Left colon (tissue), 2 donors: ENCODE measurements around the gene HLCS. TPM values are rescaled to one million over a fixed set of nuclear protein-coding genes. Genes with fewer than 3 reads are reported as not detected.
A peak's percentile ranks its signal among the peaks of the same experiment; 100 is the strongest.
"Not testable (repeated sequence)": the region's sequence is repeated elsewhere in the genome, so short reads cannot be mapped to it uniquely, and the experiment has no call there.

Source experiments
- ATAC-seq: fragments of 200-7000 bp; cut with Tn5 transposase; one replicate; pipeline ENCODE4 v1.9.1; 2020; ENCODE audit warnings: mild to moderate bottlenecking, moderate library complexity
- DNase-seq, 2 donors: peaks; one replicate each; pipeline ENCODE4 v3.0.0-alpha.2; 2020
- intact Hi-C, 2 donors: fragments of 100-400 bp; cut with DNase I in 1 of 2; cut with micrococcal nuclease in 1 of 2; formaldehyde crosslinking; loops; one replicate each; pipeline versions ENCODE4 v1.11.2 to v1.14.0; 2022; cut with DNase I, micrococcal nuclease
- total RNA-seq, 2 donors: library from RNA; stranded (reverse); fragmentation: NEBNext Ultra II Directional; extraction: Animal tissue kit (Norgen Biotek cat#: 25700); gene quantifications; one replicate each; pipeline ENCODE4 v1.2.1, GENCODE V29; 2021
- donor health status: DM: no; HTN: no; CAD: no.
- donor health status: DM: yes; HTN: yes; CAD: no.

HLCS gene
- total RNA-seq, 2 donors from 2014 or later = 14.1 to 18.8 TPM

DNA sequence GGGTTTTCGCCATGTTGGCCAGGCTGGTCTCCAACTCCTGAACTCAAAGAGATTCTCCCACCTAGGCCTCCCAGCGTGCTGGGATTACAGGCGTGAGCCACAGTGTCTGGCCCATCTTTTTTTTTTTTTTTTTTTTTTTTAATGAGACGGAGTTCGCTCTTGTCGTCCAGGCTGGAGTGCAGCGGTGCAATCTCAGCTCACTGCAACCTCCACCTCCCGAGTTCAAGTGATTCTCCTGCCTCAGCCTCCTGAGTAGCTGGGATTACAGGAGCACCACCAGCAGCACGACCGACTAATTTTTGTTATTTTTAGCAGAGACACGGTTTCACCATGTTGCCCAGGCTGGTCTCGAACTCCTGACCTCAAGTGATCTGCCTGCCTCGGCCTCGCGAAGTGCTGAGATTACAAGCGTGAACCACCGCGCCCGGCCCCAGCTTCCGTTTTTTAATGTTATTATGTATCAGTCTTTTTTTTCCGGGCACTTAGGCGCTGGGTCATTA lies 22.8 kb upstream of the HLCS start:
- DNase-seq, ATAC-seq: not testable (repeated sequence)
- intact Hi-C loops = loop anchor here in 1 of 2 donors (10.0 kb wide), 1 partner anchor 86 kb away; the partner anchor contains the start of genes PIGP and TTC3

DNA sequence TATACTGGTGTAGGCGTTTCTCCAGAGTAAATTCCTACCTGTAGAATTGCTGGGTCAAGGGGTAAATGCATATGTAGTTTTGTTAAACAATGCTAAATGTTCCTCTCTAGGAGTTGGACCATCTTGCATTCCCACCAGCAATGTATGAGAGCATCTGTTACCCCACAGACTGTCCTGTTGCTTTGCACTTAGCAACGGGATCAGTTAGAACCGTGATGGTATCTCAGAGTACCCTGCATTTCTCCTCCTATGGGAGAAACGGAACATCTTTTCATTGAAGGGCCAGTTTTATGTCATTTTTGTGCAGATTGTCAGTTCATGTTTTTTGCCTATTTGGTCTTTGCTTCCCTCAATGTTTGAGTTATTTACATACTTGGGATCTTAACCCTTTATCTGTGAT lies 22.1 kb upstream of the HLCS start:
- intact Hi-C loops = loop anchor here in 1 of 2 donors (10.0 kb wide), 1 partner anchor 86 kb away; the partner anchor contains the start of genes PIGP and TTC3
- no peak for ATAC-seq
- no peak for DNase-seq

DNA sequence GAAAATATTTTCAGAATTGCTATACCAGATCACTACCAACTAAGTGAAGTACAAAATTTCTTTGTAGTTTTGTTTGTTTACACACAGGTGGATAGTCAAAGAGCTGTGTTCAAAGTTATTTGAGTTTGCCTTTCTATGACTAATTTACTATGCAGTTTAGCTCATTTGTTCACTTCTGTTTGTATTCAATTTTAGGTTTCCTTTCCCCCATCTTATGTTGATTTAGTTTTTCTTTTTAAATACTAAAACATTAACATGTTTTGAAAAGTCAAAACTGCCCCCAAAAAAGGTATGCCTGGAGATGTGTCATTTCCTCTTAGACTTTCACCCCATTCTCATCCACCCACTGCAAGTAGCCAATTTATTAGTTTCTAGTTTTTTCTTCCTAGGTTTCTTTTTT lies 21.4 kb upstream of the HLCS start:
- ATAC-seq (no peak), DNase-seq (no peak)
- intact Hi-C loops = loop anchor here in 1 of 2 donors (10.0 kb wide), 1 partner anchor 87 kb away; the partner anchor contains the start of genes PIGP and TTC3

DNA sequence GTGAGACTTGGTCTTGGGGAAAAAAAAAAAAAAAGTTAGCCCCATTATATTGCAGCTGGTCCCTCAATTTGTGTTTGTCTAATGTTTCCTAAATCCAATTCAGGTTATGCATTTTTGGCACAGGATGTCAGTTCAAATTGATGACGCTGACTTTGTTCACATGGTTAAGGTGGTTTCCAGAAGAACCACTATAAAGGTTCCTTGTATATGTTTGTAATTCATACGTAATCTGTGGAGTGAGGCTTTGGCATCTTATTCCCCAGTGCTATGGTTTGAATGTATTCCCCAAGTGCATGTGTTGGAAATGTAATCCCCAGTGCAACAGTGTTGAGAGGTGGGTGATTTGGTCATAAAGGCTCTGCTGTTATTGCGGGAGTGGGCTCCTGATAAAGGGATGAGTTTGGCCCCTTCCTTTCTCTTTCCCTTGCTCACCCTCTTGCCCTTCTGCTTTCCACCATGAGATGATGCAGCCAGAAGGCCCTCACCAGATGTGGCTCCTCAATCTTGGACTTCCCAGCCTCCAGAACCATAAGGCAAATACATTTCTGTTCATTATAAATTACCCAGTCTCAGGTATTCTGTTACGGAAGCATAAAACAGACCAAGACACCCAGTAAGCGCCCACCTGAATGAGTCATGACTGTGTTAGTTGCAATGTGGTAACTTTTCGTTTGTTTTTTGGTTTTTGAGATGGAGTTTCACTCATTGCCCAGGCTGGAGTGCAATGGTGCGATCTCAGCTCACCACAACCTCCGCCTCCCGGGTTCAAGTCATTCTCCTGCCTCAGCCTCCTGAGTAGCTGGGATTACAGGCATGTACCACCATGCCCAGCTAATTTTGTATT lies 19.5 kb upstream of the HLCS start:
- no peak for ATAC-seq
- intact Hi-C loops = loop anchor here in 1 of 2 donors (10.0 kb wide), 1 partner anchor 89 kb away; the partner anchor contains the start of genes PIGP and TTC3
- no peak for DNase-seq

DNA sequence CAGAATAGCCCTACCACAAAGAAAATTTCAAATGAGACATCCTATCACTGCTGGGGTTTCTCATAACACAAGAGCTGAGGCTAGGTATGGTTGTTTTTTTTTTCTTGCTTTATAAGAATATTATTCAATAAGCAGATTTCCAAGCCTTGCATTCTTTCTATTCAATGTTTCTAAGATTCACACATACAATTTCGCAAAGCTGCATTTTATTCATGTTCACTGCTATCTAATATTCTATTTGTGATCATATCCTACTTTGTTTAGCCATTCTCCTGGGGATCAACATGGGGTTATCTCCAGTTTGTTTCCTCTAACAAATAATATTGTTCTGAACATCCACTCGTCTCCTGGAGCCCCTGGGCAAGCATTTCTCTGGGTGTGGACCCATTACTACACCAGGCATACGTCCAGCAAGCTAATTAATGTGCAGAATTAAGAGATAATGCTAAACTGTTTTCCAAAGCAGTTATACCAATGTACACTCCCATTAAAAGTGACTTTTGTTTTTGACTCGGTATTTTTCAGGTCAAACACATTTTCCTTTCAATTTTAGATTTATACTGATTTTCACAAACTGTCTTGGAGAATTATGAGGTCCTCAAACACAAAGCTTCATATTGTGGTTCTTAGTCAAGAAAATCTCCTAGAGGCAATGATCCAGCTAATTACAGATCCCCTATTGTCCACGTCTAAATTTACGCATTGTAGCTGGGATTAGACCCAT lies 15.7 kb upstream of the HLCS start:
- intact Hi-C loops = loop anchor here in 1 of 2 donors (10.0 kb wide), 1 partner anchor 93 kb away; the partner anchor contains the start of genes PIGP and TTC3
- ATAC-seq (no peak), DNase-seq (no peak)

DNA sequence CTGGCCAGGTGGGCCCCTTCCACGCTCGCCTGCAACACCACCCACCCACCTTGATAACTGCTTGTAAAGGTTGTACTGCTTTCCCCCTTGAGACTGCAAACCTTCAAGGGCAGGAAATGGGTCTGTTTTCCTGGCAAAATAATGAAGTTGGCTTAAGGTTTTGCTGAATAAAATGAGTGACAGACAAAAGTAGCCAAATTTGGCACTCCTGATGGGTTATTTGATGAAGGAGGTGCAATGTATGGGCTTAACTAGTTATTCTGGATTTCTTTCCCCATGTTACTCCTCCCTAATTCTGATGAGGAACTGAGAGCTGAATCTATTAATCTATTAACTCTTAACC lies 14.6 kb upstream of the HLCS start:
- ATAC-seq = no peak

DNA sequence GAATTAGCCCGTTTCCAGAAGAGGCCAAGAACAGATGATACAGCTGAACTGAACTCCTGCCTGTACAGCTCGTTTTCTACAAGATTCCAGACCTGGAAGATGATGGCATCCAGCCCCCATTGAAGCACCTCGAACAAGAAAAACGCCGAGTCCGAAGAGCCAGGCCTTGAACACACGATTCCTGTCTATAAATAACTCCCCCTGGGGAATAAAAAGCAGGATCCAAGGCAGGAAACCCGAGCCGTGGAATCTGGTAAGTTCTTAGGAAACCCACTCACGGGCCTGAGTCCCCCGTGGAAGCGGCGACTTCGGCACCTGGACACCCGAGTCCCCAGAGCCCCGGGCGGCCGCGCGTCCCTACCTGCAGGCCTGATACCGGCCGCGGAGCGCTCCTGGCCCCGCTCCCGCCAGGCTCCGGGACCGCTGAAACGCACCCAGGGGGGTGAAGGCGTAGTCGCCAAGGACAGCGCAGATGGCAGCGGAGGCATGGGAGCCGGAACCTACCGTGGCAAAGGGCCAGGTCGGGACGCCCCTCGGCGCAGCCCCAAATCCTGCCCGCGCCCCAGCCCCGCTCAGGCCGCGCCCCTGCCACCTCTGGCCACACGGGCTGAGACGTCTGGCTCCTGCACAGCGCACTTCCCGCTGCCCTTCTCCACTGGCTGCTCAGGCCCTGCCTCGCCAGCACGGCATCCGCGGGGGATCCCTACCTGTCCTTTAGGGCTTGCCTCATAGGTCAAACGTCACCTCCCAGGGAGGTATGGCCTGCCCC lies 14.0 kb upstream of the HLCS start:
- peak; percentile 91 for ATAC-seq
- intact Hi-C loops = loop anchor here in 1 of 2 donors (10.0 kb wide), 1 partner anchor 94 kb away; the partner anchor contains the start of genes PIGP and TTC3
- DNase-seq = peak in 1 of 2 donors; percentile 51

More for the DNA sequence above, 14.6 kb upstream of the HLCS start:
- DNase-seq = no peak
- intact Hi-C loops = loop anchor here in 1 of 2 donors (10.0 kb wide), 1 partner anchor 94 kb away; the partner anchor contains the start of genes PIGP and TTC3

DNA sequence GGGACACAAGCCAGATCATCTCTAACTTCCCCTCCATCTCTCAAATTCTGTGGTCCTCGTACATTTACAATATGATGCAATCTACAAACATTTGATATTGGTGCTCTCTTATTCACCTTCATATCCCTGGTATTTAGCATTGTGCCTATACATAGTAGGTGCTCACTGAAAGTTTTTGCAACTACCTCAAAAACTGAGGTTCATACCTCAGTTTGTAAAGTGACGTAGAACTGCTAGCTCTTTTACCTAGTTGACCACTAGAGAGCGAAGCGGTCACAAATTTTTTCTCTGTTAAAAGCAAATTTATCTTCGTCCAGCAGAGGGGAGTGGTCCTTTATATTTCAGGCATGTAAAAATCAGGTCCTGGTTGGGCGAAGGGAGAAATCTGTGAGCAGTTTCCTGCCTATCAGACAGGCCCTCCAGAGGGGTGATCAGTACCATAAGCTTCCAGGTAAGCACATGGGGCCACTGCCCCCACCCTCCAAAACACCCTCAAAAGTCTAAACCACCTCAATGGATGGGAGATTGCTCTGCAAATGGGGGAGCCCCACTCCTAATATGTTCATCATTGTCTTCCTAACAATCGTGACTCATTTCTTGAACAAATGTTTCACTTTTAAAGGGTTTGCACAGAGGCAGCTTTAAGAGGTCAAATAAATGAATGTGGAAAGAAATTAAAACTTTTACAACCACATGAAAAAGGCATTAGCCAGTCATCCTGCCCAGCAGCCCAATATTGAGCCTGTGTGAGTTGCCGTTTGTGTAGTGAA lies 10.6 kb upstream of the HLCS start:
- intact Hi-C loops = no loop called here
- no peak for DNase-seq
- ATAC-seq = peak; percentile 24

DNA sequence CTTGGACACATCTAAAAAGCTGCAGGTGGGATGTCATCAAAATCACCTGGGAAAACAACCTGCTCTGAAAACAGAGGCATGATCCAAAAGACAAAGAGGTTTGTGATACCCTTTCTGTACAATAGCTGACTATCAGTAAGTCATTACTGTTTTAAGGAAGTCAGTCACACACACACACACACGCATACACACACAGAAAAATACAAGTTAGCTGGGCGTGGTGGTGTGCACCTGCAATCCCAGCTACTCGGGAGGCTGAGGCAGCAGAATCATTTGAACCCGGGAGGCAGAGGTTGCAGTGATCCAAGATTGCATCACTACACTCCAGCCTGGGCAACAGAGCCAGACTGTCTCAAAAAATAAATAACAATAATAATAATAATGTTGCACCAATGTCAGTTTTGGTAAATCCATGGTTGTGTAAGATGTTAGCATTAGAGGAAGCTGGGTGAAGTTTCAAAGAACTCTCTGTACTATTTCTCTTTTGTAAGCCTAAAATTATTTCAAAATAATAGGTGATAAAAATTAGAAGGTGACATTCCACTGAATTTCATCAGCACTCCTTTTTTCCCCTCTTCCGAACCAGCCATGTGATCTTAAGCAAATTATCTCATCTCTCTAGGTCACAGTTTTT lies 9.9 kb upstream of the HLCS start:
- ATAC-seq (no peak), DNase-seq (no peak)
- intact Hi-C loops = no loop called here

DNA sequence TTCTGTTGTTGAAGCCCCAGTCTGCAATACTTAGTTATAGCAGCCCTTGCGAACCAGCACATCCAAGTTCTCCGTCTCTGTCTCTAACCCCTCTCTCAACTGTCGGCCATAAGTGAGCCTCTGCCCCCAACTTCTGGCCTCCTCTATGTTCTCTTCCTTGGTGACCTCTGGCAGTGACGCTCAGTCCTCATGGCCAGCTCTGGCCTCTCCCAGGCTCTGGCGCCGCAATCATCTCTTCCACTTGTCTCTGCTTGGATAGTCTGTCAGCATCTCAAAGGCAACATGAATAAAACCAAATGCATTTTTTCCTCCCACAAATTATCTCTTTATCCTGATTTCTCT lies 8.4 kb upstream of the HLCS start:
- ATAC-seq = no peak
- intact Hi-C loops = no loop called here
- no peak for DNase-seq

DNA sequence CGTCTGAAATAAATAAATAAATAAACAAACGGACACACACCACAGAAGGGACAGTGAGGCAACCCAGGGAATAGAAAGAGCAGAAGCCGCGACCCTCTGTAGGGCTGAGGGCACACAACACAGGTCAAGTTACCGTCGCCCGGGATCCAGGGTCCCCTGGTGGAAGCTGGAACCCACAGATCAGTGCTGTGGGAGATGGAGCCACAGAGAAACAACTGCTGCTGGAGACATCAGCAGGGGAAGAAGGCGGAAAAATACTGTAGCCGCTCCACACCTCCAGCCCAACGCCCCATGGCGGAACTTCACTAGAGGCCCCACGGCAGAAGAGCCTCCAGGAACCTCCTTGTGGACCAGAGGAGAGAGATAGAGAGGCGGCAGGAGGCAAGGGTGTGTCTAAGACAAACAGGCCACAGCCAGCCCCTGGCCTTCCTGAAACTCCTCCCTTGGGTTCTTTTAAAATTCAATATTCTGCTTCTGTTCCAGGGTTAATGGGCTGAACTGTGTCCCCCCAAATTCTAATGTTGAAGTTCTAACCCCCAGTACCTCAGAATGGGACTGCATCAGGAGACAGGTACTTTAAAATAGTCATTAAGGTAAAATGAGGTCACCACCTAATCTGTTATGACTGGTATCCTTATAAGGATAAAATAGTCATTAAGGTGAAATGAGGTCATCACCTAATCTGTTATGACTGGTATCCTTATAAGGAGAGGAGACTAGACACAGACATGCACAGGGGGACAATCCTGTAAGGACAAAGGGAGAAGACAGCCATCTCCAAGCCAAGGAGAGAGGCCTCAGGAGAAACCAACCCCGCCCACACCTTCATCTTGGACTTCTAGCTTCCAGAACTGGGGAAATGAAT lies 7.7 kb upstream of the HLCS start:
- ATAC-seq = peak; percentile 68
- DNase-seq = no peak
- intact Hi-C loops = no loop called here

DNA sequence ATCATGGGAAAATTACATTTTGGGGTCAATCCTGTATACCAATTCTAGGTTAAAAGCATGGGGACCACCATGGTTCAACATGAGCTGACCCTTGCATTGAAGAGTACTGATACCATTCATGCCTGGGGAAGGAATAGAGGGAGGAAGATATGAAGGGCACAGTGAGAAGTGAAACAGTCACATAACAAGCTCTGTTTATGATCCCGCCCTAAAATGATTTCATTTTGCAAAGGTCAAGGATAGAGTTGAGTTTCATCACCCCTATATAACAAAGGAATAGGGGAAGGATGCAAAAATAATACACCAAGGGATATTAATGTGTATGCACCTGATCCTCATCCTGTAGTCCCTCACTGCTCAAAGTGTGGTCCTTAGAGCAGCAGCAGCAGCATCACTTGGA lies 2.5 kb upstream of the HLCS start:
- ATAC-seq = no peak
- intact Hi-C loops = no loop called here
- no peak for DNase-seq

DNA sequence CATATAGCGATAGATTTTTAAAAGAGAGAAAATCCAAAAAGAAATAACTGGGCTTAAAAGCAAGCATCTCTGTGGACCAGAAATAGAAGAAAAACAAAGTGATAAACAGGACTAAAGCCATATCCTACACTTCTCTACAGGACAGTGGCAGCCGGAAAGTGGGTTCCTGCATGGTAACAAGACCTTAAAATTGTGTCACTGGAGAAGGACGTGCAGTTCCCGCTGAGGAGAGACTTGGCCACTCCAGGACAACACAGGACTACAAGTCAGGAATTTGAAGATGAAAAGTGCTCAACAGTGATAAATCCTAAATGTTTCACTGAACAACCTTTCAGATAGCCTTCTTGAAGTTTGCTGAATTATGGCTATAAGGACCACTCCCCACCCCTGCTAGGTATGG lies 1.9 kb upstream of the HLCS start:
- intact Hi-C loops = no loop called here
- ATAC-seq (no peak), DNase-seq (no peak)

DNA sequence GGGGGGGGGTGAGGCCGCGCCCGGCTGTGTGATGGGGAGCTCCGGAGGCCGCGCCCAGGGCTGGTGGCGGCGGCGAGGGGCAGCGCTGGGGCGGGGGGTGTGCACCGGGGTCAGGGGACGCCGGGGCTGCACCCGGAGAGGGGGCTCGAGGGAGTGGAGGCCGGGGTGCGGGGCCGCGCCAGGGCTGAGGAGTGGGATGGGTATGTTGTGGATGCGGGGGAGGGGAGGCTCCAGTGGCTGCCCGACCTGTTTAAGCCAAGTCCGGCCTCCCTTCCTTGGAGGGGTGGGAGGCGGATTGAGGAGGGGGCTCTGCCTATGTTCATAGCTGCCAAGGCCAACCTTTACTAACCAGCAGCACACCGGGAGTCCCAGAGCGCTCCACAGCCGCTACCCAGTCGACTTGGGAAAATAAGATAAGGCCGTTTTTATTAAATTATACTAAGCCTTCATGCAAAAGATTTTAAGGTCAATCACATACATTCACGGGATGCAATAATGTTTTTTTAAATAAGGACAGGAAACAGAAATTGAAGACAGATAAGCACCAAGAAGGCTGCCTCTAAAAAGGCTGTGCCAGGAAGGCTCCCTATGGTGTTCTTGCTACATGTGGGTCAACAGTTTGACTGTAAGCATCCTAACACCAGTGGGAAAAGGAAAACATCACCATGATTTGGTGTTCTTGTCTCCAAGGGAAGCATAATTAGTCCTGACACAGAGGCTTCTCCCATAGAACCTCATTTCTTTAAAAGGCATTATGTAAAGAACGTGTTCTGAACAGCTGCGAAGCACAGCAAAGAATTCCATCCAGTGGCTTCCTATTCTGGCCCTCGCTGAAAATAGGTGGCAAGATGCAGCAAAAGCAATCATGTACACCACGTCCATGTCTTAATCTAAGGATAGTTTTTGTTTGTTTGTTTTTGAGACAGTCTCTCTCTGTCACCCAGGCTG lies 626 bp upstream of the HLCS start:
- ATAC-seq (no peak), DNase-seq (no peak)
- intact Hi-C loops = no loop called here

DNA sequence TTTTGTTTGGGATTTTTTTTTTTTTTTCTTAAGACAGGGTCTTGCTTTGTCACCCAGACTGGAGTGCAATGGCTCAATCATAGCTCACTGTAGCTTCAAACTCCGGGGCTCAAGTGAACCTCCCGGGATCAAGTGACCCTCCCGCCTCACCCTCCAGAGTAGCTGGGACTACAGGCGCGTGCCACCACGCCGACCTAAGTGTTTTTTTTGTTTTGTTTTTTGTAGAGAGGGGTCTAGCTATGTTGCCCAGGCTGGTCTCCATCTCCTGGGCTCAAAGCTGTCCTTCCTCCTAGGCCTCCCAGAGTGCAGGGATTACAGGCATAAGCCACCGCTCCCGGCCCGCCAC lies 776 bp downstream of the HLCS start:
- intact Hi-C loops = no loop called here
- ATAC-seq (peak; percentile 38), DNase-seq (no peak)
